Psoas muscle (tissue), 8 donors: ENCODE measurements around the gene LRRC40. TPM values are rescaled to one million over a fixed set of nuclear protein-coding genes. Genes with fewer than 3 reads are reported as not detected.
A peak's percentile ranks its signal among the peaks of the same experiment; 100 is the strongest.

Source experiments
- ATAC-seq, 4 donors: fragments of 200-7000 bp; cut with Tn5 transposase; one replicate each; pipeline ENCODE4 v1.9.1; 2020; ENCODE audit warnings: moderate library complexity in 3 of 4, mild to moderate bottlenecking in 2 of 4
- DNase-seq, 2 donors: peaks; one replicate each; pipeline ENCODE4 v3.0.0-alpha.2; 2020
- H3K27ac ChIP-seq: fragments of 200-600 bp; one replicate; pipeline ENCODE4 v1.8.0; 2022
- H3K27me3 ChIP-seq, 3 donors: fragments of 200-600 bp in 1 of 3; one replicate each; pipeline versions ENCODE4 v1.6.1 to v1.8.0; 2013 to 2022; ENCODE audit warnings: low read length in 2 of 3, mild to moderate bottlenecking in 2 of 3, moderate library complexity in 1 of 3; ENCODE audit not compliant: insufficient read depth in 3 of 3
- H3K36me3 ChIP-seq, 2 donors: fragments of 200-600 bp in 1 of 2; one replicate each; pipeline versions ENCODE4 v1.6.1 to v1.8.0; 2013 to 2022; ENCODE audit warnings: low read depth in 1 of 2, mild to moderate bottlenecking in 1 of 2, moderate library complexity in 1 of 2; ENCODE audit not compliant: insufficient read depth in 1 of 2
- H3K4me1 ChIP-seq: fragments of 200-600 bp; one replicate; pipeline ENCODE4 v1.8.0; 2022
- H3K4me3 ChIP-seq: fragments of 200-600 bp; one replicate; pipeline ENCODE4 v1.8.0; 2022; ENCODE audit warnings: mild to moderate bottlenecking
- H3K9me3 ChIP-seq: fragments of 200-600 bp; one replicate; pipeline ENCODE4 v1.8.0; 2022
- WGBS, 3 donors: extraction: QIAGEN DNeasy Blood & Tissue Kit; methylation state at CpG; one replicate each; pipeline versions ENCODE4 v1.1.6 to v1.1.7; 2013; 5-methylcytosine and 5-hydroxymethylcytosine counted together
- intact Hi-C, 2 donors: fragments of 100-400 bp; cut with DNase I; formaldehyde crosslinking; loops; one replicate each; pipeline versions ENCODE4 v1.11.0 to v1.14.2; 2022
- polyA plus RNA-seq, 3 donors: library from polyadenylated mRNA; stranded (reverse); fragments of 200-250 nt; gene quantifications; one replicate each; pipeline ENCODE4 v1.2.3, GENCODE V29; 2013
- total RNA-seq, 4 donors: library from RNA; stranded (reverse); fragmentation: NEBNext Ultra II Directional in 2 of 4; extraction: Animal tissue kit (Norgen Biotek cat#: 25700) in 2 of 4; gene quantifications; one replicate each; pipeline versions ENCODE4 v1.2.1 to v1.2.4, GENCODE V29; 2021 to 2023
- TF ChIP-seq, protein P1 (sequence below): fragments of 200-600 bp; IDR thresholded peaks from one replicate; pipeline ENCODE4 v1.8.0; 2022; ENCODE audit warnings: antibody characterized with exemption
- donor health status: healthy with polysubstance abuse.
- donor health status: DM: no; HTN: no; CAD: no; lungs with moderate emphysema.
- donor health status: Bipolar disorder and iron deficiency.
- donor health status: healthy.
- donor health status: DM: yes; HTN: yes; CAD: no.
- donor health status: DM: no; HTN: no; CAD: no.
- donor health status: DM: no; HTN: no; CAD: no.
- donor health status: DM: yes; HTN: yes; CAD: no.

LRRC40 gene
- total and polyA plus RNA-seq, 7 donors, result 5.5 to 9.1 (median 7.2) TPM

DNA sequence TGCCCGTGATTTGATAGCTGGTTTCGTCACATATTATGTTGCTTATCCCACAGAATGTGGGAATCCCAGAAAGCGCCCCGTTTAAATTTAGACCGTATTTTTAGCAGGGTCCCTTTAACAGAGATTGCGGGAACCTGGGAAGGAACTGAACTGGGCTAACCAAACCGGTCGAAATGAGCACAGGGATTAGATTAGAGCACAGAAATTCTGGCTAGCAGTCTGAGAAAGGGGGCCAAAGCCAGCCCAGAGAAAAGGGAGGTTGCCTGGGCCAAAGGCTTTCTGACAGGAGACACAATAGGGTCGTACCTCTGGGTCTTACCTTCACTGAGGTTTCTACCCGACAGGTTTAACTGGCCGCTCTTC lies 327 bp downstream of the LRRC40 start:
- Histone ChIP-seq H3K27me3 (no peaks in the 10 kb centered on the region), H3K27ac (peak overlapping the region; percentile 88), H3K9me3 (no peaks in the 10 kb centered on the region), H3K4me1 (peaks cover 49% of the 10 kb centered on the region), H3K4me3 (peak overlapping the region; percentile 97), H3K36me3 (peaks cover 0 to 23% of the 10 kb centered on the region in 2 donors)
- TF ChIP-seq, protein P1, sequence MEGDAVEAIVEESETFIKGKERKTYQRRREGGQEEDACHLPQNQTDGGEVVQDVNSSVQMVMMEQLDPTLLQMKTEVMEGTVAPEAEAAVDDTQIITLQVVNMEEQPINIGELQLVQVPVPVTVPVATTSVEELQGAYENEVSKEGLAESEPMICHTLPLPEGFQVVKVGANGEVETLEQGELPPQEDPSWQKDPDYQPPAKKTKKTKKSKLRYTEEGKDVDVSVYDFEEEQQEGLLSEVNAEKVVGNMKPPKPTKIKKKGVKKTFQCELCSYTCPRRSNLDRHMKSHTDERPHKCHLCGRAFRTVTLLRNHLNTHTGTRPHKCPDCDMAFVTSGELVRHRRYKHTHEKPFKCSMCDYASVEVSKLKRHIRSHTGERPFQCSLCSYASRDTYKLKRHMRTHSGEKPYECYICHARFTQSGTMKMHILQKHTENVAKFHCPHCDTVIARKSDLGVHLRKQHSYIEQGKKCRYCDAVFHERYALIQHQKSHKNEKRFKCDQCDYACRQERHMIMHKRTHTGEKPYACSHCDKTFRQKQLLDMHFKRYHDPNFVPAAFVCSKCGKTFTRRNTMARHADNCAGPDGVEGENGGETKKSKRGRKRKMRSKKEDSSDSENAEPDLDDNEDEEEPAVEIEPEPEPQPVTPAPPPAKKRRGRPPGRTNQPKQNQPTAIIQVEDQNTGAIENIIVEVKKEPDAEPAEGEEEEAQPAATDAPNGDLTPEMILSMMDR, result no peak
- peak in 3 of 4 donors; percentile 22 to 40 (median 24) for ATAC-seq
- intact Hi-C loops, result loop anchor here in 1 of 2 donors (1.0 kb wide), 2 partner anchors 205 to 876 kb away; partner anchors contain the start of gene ZRANB2
- WGBS, 3 donors, result 0 to 2% (median 1%) methylated on average over 11 of the region's 11 CpGs
- DNase-seq, result no peak

DNA sequence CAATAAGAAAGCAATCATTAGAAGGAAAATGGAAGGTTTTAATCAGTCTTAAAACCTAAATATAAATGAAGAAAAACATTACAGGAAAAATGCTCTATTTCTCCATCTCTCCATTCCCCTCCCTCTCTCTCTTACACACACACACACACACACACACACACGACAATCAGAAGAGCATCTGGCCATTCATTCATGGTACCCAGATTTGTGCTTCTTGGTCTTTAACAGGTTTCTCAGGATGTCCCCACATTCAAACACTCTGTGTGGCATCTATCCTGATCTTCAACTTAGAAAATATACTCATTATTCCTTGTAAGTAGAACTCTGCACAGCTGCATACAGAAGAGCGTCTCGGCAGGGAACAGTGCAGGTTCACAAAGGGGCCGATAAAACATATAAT lies 779 bp downstream of the LRRC40 start:
- H3K9me3 ChIP-seq, result no peaks in the 10 kb centered on the region
- peaks cover 0 to 23% of the 10 kb centered on the region in 2 donors for H3K36me3 ChIP-seq
- TF ChIP-seq, protein P1, result no peak
- peak overlapping the region; percentile 97 for H3K4me3 ChIP-seq
- peaks cover 47% of the 10 kb centered on the region for H3K4me1 ChIP-seq
- intact Hi-C loops, result no loop called here
- DNase-seq, result no peak
- 0 to 1% (median 1%) methylated on average over 4 of the region's 4 CpGs for WGBS, 3 donors
- no peak for ATAC-seq
- no peaks in the 10 kb centered on the region for H3K27me3 ChIP-seq
- peak overlapping the region; percentile 88 for H3K27ac ChIP-seq

DNA sequence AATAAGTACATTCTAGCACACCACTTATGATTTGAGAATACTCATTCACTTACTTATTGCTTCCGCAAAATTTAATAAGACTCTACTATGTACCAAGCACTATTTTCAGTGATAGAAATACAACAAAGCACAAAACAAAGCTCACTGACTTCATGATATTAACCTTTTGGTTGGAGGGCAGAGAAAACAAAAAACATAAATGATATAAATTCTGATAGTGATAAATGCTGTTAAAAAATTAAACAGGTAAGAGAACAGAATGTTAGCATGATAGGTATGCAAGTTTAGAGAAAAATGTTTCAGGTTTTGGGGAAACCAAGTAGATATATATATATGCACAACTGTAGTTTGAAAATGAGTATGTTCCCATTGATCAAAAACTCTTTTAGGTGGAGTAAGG lies 1.2 kb downstream of the LRRC40 start:
- intact Hi-C loops, result no loop called here
- Histone ChIP-seq H3K27ac (no peak overlapping the region), H3K27me3 (no peaks in the 10 kb centered on the region), H3K4me3 (peak overlapping the region; percentile 97), H3K36me3 (peaks cover 0 to 22% of the 10 kb centered on the region in 2 donors), H3K4me1 (peaks cover 47% of the 10 kb centered on the region), H3K9me3 (no peaks in the 10 kb centered on the region)
- ATAC-seq (no peak), DNase-seq (no peak)
- WGBS, 3 donors, result 97 to 98% (median 98%) methylated on average over 1 of the region's 1 CpG
- TF ChIP-seq, protein P1, result no peak

GRCh38 chr1:70202173-70202758 lies 3.1 kb downstream of the LRRC40 start:
- ATAC-seq, result no peak
- TF ChIP-seq, protein P1, result no peak
- DNase-seq, result no peak
- H3K4me3 ChIP-seq, result no peak overlapping the region
- H3K4me1 ChIP-seq, result peaks cover 32% of the 10 kb centered on the region
- H3K9me3 ChIP-seq, result no peaks in the 10 kb centered on the region
- no peaks in the 10 kb centered on the region for H3K27me3 ChIP-seq
- H3K27ac ChIP-seq, result no peak overlapping the region
- peaks cover 0 to 7% of the 10 kb centered on the region in 2 donors for H3K36me3 ChIP-seq
- intact Hi-C loops, result no loop called here
- WGBS, 3 donors, result 62 to 71% (median 70%) methylated on average over 2 of the region's 2 CpGs

DNA sequence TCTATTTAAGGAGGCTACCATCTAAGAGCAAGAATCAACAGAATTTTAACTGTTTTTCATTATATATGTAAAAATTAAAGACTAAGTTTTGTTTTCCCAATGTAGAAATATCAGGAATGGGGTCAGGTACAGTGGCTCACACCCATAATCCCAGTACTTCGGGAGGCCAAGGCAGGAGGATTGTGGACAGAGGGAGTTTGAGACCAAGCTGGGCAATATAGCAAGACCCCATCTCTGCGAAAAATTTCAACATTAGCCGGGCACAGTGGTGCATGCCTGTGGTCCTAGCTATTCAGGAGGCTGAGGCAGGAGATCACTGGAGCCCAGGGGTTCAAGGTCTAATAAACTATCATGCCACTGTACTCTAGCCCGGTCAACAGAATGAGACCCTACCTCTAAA lies 5.3 kb downstream of the LRRC40 start:
- Histone ChIP-seq H3K4me1 (peaks cover 23% of the 10 kb centered on the region), H3K27me3 (no peaks in the 10 kb centered on the region), H3K27ac (no peak overlapping the region), H3K36me3 (peaks cover 0 to 5% of the 10 kb centered on the region in 2 donors), H3K9me3 (no peaks in the 10 kb centered on the region), H3K4me3 (no peak overlapping the region)
- TF ChIP-seq, protein P1, result no peak
- DNase-seq (no peak), ATAC-seq (no peak)
- 98% methylated on average over 4 of the region's 4 CpGs for WGBS, 3 donors
- intact Hi-C loops, result no loop called here
